HG03354 (cell line): ENCODE data around the gene GAS2L2.
"Not testable (repeated sequence)": the region's sequence is repeated elsewhere in the genome, so short reads cannot be mapped to it uniquely, and the experiment has no call there.

Experiments
- ATAC-seq: cut with Tn5 transposase; IDR thresholded peaks from one replicate; pipeline ENCODE4 v1.9.1; 2021; ENCODE audit warnings: mild to moderate bottlenecking; ENCODE audit not compliant: unreplicated experiment, poor library complexity, severe bottlenecking

Gene GAS2L2

GRCh38 chr17:35708951-35709350 is 44.1 kb downstream of the GAS2L2 start:
- no peak for ATAC-seq

GRCh38 chr17:35708149-35708548 is 44.9 kb downstream of the GAS2L2 start:
- ATAC-seq, result no peak

GRCh38 chr17:35705705-35706104 is 47.3 kb downstream of the GAS2L2 start:
- ATAC-seq, result no peak

GRCh38 chr17:35705230-35705629 is 47.8 kb downstream of the GAS2L2 start:
- no peak for ATAC-seq

GRCh38 chr17:35703308-35703707 is 49.7 kb downstream of the GAS2L2 start:
- not testable (repeated sequence) for ATAC-seq

- no peak for ATAC-seq
Measured at GRCh38 chr17:35701491-35701890, 51.5 kb downstream of the GAS2L2 start.

- no peak for ATAC-seq
Measured at GRCh38 chr17:35700150-35700549, 52.9 kb downstream of the GAS2L2 start.

GRCh38 chr17:35698800-35699199 is 54.2 kb downstream of the GAS2L2 start:
- no peak for ATAC-seq

GRCh38 chr17:35695613-35696012 is 57.4 kb downstream of the GAS2L2 start:
- no peak for ATAC-seq

- ATAC-seq, result no peak
Measured at GRCh38 chr17:35694906-35695305, 58.1 kb downstream of the GAS2L2 start.
